AG09309 (cell line): Measurements from ENCODE around the gene GJA10.

Experiments
- DNase-seq: peaks from one replicate; pipeline ENCODE4 v3.0.0-alpha.2; 2010; ENCODE audit warnings: low read depth
- H3K4me3 ChIP-seq: 2 replicates; pipeline ENCODE4 v1.5.1; 2011; ENCODE audit warnings: mild to moderate bottlenecking, low read depth, low read length, moderate library complexity; ENCODE audit not compliant: control insufficient read depth
- CTCF ChIP-seq: IDR thresholded peaks from 2 replicates; pipeline ENCODE4 v1.5.1; 2011; ENCODE audit warnings: mild to moderate bottlenecking, low read depth, low read length, inconsistent platforms; ENCODE audit not compliant: insufficient read depth, control insufficient read depth; ENCODE audit errors: missing control alignments

GJA10 gene

GRCh38 chr6:89866024-89866678 lies 28.1 kb upstream of the GJA10 start:
- no peak for TF ChIP-seq CTCF
- no peak for DNase-seq
- H3K4me3 ChIP-seq, result no peak overlapping the region

GRCh38 chr6:89873721-89874120 lies 20.5 kb upstream of the GJA10 start:
- no peak for DNase-seq
- H3K4me3 ChIP-seq, result no peak overlapping the region
- TF ChIP-seq CTCF, result no peak

GRCh38 chr6:89874438-89874837 lies 19.8 kb upstream of the GJA10 start:
- no peak for TF ChIP-seq CTCF

GRCh38 chr6:89886378-89887120 lies 7.7 kb upstream of the GJA10 start:
- DNase-seq, result no peak
- no peak for TF ChIP-seq CTCF
- no peak overlapping the region for H3K4me3 ChIP-seq

More at GRCh38 chr6:89874438-89874837, 19.8 kb upstream of the GJA10 start:
- no peak overlapping the region for H3K4me3 ChIP-seq
- DNase-seq, result no peak

- TF ChIP-seq CTCF, result no peak
- no peak overlapping the region for H3K4me3 ChIP-seq
- no peak for DNase-seq
These were observed 6.7 kb upstream of the GJA10 start for GRCh38 chr6:89887452-89888137.

GRCh38 chr6:89888138-89888514 lies 6.1 kb upstream of the GJA10 start:
- no peak overlapping the region for H3K4me3 ChIP-seq
- no peak for TF ChIP-seq CTCF
- no peak for DNase-seq
